ENCODE data around the gene CSF3.

GRCh38 chr17:39971076-39971603, 44.1 kb upstream of the CSF3 start:
- TF ChIP-seq CTCF (IDR thresholded peaks at IDR 0.05) (no peak), POLR2A (IDR thresholded peaks at IDR 0.05) (no peak)

All from transverse colon (tissue), 3 donors.